SH-SY5Y (cell line): ENCODE data around the gene CCDC88C.

Source experiments
- GATA2 ChIP-seq: IDR thresholded peaks from 2 replicates; pipeline ENCODE4 v1.6.1; 2011; ENCODE audit warnings: mild to moderate bottlenecking, low read depth, low read length
- GATA3 ChIP-seq: IDR thresholded peaks from 2 replicates; pipeline ENCODE4 v1.6.1; 2011; ENCODE audit warnings: low read depth, mild to moderate bottlenecking, low read length, moderate library complexity

The CCDC88C gene

DNA sequence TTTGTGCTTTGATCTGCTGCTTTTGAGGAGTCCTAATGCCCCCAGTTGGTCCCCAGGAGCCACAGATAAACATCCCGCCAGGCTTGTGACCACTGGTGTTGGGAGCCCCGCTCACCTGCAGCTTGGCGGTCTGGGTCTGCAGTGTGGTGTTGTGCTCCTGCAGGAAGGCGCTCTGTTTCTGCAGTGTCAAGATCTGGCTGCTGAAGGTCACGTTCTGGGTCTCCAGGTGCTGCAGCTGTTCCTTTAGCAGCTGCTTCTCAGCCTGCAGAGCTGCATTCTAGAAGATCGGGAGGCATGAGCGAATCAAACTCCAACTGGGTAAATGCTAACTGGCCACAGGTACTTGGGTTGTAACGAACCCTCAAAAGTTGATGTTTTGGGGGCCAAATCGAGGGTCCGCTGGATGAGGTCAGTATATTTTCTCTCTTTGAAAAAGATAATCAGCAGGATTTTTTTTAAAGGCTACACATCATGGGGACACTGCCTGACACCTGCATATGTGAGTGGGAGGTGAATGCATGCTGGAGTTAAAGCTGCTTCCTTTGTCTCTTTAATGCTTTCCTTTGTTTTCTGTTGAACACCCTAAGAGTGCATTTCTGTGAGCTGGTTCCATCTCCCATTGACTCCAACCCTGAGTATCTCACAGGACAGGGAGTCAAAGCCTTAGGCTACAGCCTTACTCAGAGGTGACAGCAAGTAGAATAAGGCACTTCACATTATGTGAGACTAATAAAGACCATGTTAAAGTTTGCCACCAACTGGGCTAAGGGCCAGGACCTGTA is 111.8 kb downstream of the CCDC88C start:
- TF ChIP-seq GATA2 (no peak), GATA3 (no peak)

- TF ChIP-seq GATA2 (no peak), GATA3 (no peak)
Measured at GRCh38 chr14:91303924-91304229, 113.7 kb downstream of the CCDC88C start.

- no peak for TF ChIP-seq GATA3
Measured at GRCh38 chr14:91303091-91303923, 114.3 kb downstream of the CCDC88C start.

DNA sequence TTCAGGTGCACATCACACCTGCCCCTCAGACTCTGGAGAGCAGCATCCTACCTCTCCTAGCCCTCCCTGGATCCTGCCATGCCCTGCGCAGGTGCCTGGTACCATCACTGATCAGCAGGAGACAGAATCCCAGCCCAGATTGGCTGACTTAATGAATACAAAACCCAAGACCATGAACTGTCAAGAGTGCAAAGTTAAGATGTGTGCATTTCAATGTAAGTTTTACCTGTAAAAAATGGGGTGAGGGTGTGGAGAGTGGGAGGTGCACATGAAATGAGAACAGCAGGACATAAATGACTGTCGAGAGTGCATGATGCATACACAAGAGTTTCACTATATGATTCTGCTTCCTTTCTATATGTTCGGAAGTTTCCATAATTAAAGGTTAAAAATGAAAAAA is 115.2 kb downstream of the CCDC88C start:
- TF ChIP-seq GATA2 (no peak), GATA3 (no peak)

DNA sequence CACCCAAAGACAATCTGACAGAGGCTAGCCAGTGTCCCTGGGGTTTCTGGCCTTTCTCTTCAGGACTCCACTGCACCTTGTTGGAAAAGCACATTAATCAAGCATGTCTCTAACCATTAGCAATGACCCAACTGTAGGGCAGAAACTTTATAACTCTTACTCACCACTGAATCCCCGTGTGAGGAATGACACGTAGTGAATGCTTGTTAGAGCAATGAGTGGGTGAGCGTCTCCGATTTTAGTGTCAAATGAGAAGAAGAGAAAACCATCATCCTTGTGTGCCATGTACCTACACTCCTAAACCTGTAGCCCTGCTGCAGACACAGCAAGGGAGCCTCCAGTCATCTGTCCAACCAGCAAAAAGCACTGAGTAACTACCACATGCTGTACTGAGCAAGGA is 116.7 kb downstream of the CCDC88C start:
- TF ChIP-seq GATA2 (no peak), GATA3 (no peak)

DNA sequence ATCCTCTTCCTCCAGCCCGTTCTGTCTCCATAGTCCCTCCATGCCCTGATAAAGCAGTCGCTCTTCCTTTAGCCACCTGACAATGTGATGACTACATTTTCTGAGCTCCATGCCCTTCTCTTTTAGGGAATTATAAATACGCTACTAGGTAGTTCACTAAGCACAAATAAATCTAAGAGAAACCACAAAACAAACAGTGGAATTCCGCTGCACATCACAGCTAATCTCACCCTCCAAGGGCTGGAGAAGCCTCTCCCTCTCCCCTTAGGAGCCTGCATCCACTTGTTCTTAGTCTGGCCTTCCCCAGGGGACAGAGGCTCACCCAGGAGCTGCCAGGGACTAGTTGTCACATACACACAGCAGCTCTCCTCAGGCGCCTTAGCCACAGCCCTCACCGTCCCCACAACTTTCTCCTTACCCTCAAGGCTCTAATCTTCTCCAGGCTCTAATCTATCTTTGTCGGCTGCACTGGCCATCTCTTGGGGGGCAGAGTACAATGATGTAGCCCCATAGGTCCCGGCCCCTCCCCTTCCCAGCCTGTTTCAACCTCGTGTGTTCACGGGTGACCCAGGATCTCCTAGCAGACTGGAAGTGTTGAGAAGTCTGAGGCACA is 117.2 kb downstream of the CCDC88C start:
- TF ChIP-seq GATA2 = no peak
- no peak for TF ChIP-seq GATA3

DNA sequence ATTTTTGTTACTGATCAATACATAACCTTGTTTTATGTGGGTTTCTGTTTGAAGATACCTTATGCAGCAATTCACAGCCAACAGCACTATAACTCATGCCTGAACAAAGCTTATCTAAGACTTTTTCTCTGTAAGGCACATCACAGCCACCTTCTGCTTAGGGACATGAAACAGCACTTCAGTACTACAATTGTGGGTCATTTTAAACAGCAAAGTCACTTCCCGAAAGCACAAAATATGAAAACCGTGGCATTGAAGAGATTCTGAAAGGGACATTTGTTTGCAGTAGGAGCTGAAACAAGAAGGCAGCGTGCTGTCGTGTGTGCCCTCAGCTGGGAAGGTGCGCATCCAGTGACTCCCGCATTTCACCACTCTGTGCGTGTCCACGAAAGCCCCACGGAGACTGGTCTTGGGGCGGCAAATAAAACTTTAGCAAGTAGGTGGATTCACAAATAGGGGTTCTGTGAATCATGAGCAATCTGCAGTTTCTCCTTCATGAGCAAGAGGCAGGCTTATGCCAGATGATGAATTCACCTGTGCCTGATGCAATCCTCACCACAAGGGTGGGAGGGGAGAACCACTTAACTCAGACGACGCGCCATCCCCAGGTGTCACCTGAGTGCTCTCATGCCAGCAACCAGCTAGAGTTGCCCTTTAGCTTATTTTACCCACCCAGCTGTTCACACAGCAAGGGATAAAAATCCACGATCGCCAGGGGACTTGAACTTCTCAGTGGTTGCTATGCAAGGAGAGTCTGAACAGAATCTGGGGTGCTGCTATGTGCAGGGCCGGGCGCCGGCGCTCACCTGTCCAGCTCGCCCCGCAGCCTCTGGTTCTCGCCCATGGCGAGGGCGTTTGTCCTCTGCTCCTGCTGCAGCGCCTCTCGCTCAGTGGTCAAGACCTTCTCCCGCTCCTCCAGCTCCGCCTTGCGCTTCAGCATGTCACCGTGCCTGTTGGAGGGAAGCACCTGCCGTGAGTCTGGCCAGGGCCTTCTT is 118.2 kb downstream of the CCDC88C start:
- TF ChIP-seq GATA2 = no peak
- TF ChIP-seq GATA3 = no peak

DNA sequence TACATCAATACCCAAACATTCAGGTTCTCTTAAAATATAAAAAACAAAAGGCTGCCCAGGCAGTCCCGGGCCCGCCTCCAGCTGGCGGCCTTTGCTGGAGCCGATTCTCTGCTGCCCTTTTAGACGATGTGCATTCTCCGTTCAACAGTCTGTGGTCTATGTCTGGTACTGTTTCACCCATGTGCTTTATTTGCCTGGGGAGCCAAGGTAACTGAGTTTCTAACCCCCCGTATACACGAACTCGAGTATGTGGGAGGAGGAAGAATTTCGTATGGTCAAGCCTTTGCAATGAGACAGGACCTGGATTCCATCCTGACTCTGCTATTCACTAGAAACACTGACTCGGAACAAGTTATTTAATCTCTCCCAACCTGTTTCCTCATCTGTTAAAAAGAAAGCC is 119.0 kb downstream of the CCDC88C start:
- TF ChIP-seq GATA3 = no peak
- TF ChIP-seq GATA2 = no peak

DNA sequence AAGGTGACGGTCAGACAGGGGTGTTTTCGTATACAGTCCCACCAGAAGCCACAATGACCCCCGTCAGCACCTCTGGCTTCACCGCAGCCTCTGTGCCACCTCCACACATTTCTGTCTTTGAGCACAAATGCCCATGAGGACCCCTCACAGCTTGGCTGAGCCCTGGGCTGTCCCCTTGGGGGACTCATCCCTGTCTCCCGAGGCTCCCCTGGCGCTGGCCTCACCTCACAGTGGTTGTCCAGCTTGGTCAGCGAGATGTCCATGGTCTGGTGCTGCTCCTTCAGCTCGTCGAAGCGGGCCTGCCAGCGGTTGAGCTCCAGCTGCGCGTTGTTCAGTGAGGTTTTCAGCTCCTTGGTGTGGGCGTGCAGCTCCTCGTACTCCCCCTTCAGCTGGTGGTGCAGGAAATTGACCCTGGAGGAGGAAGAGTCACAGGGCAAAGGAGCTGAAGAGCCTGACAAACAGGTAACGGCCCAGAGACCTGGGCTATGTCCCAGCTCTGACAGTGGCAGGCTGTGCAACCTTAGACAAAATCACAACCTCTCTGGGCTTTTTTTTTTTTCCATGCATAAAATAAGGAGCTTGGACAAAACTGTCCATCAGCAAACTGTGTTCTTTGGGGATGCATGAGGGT is 120.4 kb downstream of the CCDC88C start:
- TF ChIP-seq GATA2 = no peak
- no peak for TF ChIP-seq GATA3

GRCh38 chr14:91295851-91296796 is 121.5 kb downstream of the CCDC88C start:
- TF ChIP-seq GATA2 = no peak
- TF ChIP-seq GATA3 = no peak

DNA sequence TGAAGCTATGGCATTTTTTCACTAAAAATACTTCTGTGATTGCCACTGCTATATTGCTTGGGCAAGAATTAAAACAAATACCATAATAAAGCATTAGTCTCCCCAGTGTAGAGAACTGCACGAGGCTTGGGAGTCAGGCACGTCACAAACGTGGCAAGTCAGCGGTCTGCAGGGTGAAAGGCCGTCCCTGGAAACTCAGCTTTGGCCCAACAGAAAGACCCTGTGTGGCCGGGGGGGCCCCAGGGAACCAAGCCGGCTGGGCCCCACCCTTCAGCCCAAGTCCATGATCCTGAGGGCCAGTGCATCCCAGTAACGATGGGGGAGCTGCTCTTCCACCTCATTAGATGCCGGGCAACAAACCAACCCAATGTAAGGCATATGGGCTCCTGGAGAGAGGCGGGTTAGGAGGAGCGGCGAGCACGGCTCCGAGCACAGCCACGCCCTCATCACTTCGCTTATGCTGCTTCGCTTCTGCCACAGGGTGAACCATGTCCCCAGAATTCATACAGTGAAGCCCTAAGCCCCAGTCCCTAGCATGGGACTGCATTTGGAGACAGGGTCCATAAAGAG is 122.3 kb downstream of the CCDC88C start:
- TF ChIP-seq GATA3 (no peak), GATA2 (no peak)

DNA sequence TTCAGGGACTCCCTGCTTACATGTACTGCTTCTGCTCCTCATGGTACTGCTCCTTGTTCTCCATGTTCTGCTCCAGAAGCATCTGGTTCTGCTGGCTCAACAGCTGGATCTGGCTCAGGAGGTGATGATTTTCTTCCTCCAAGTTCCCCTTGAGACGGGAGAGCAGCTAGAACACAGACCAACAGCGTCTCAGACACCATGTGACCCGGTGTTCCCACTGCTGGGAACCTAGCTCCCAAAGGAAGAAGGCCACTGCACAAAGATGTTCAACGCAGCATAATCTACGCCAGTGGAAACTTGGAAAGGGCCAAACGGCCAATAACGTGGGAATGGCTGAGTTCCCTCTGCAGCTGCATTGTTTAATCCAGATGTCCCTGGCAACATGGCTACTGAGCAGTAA is 123.5 kb downstream of the CCDC88C start:
- TF ChIP-seq GATA2 (no peak), GATA3 (no peak)
